Liver (tissue), 9 donors: ENCODE data around the gene LAT. TPM values are rescaled to one million over a fixed set of nuclear protein-coding genes. Genes with fewer than 3 reads are reported as not detected.

ENCODE experiments used
- DNase-seq: peaks from one replicate; pipeline ENCODE4 v3.0.0-alpha.2; 2017; ENCODE audit warnings: low spot score
- H3K27ac ChIP-seq, 2 donors: one replicate each; pipeline ENCODE4 v1.7.0; 2013; ENCODE audit warnings: inconsistent platforms in 2 of 2, low read length in 2 of 2, control low read depth in 1 of 2, low read depth in 1 of 2, mild to moderate bottlenecking in 1 of 2
- H3K27me3 ChIP-seq, 4 donors: one replicate each; pipeline versions ENCODE4 v1.6.1 to v1.7.0; 2013; ENCODE audit warnings: low read length in 3 of 4, inconsistent platforms in 1 of 4, mild to moderate bottlenecking in 1 of 4, moderate library complexity in 1 of 4; ENCODE audit not compliant: control insufficient read depth in 4 of 4, insufficient read depth in 4 of 4
- H3K36me3 ChIP-seq, 4 donors: one replicate each; pipeline versions ENCODE4 v1.6.1 to v1.7.0; 2013; ENCODE audit warnings: low read length in 3 of 4, mild to moderate bottlenecking in 3 of 4, low read depth in 1 of 4, moderate library complexity in 1 of 4; ENCODE audit not compliant: control insufficient read depth in 4 of 4, insufficient read depth in 3 of 4
- H3K4me1 ChIP-seq, 4 donors: one replicate each; pipeline versions ENCODE4 v1.6.1 to v1.7.0; 2013; ENCODE audit warnings: low read length in 3 of 4, mild to moderate bottlenecking in 3 of 4, moderate library complexity in 1 of 4; ENCODE audit not compliant: control insufficient read depth in 4 of 4, insufficient read depth in 4 of 4
- H3K4me3 ChIP-seq, 3 donors: one replicate each; pipeline versions ENCODE4 v1.6.1 to v1.7.0; 2013; ENCODE audit warnings: low read length in 3 of 3, control low read depth in 1 of 3, low read depth in 1 of 3, mild to moderate bottlenecking in 1 of 3
- H3K9ac ChIP-seq, 2 donors: one replicate each; pipeline ENCODE4 v1.7.0; 2013; ENCODE audit warnings: low read length in 2 of 2, mild to moderate bottlenecking in 2 of 2, moderate library complexity in 2 of 2, control low read depth in 1 of 2, low read depth in 1 of 2
- H3K9me3 ChIP-seq, 4 donors: one replicate each; pipeline versions ENCODE4 v1.6.1 to v1.7.0; 2013; ENCODE audit warnings: low read length in 3 of 4; ENCODE audit not compliant: control insufficient read depth in 4 of 4
- ATF3 ChIP-seq: IDR thresholded peaks from 2 replicates; pipeline ENCODE4 v1.6.1; 2016; ENCODE audit warnings: antibody characterized with exemption
- EGR1 ChIP-seq, 2 donors: IDR thresholded peaks; 2 replicates each; pipeline ENCODE4 v1.6.1; 2016 to 2018; ENCODE audit warnings: antibody characterized with exemption in 2 of 2, low read depth in 2 of 2
- FOXA1 ChIP-seq: IDR thresholded peaks from 2 replicates; pipeline ENCODE4 v1.6.1; 2016; ENCODE audit warnings: antibody characterized with exemption
- FOXA2 ChIP-seq: IDR thresholded peaks from 2 replicates; pipeline ENCODE4 v1.6.1; 2016; ENCODE audit warnings: antibody characterized with exemption
- GABPA ChIP-seq, 2 donors: IDR thresholded peaks in 1 of 2; conservative IDR thresholded peaks in 1 of 2; 2 replicates each; pipeline ENCODE4 v1.6.1; 2016; ENCODE audit warnings: antibody characterized with exemption in 2 of 2, mild to moderate bottlenecking in 1 of 2, moderate library complexity in 1 of 2
- HNF4A ChIP-seq, 2 donors: conservative IDR thresholded peaks; 2 replicates each; pipeline ENCODE4 v1.6.1; 2016; ENCODE audit warnings: antibody characterized with exemption in 2 of 2, mild to moderate bottlenecking in 2 of 2
- HNF4G ChIP-seq: IDR thresholded peaks from 2 replicates; pipeline ENCODE4 v1.6.1; 2016; ENCODE audit warnings: antibody characterized with exemption
- JUND ChIP-seq, 2 donors: IDR thresholded peaks; 2 replicates each; pipeline ENCODE4 v1.6.1; 2016; ENCODE audit warnings: antibody characterized with exemption in 2 of 2
- NR2F2 ChIP-seq: IDR thresholded peaks from 2 replicates; pipeline ENCODE4 v1.6.1; 2016; ENCODE audit warnings: antibody characterized with exemption
- RAD21 ChIP-seq, 2 donors: IDR thresholded peaks; 2 replicates each; pipeline ENCODE4 v1.6.1; 2016; ENCODE audit warnings: antibody characterized with exemption in 2 of 2, mild to moderate bottlenecking in 2 of 2
- RXRA ChIP-seq, 2 donors: IDR thresholded peaks; 2 replicates each; pipeline ENCODE4 v1.6.1; 2017 to 2018; ENCODE audit warnings: antibody characterized with exemption in 2 of 2, mild to moderate bottlenecking in 1 of 2
- SP1 ChIP-seq: IDR thresholded peaks from 2 replicates; pipeline ENCODE4 v1.6.1; 2018; ENCODE audit warnings: antibody characterized with exemption, mild to moderate bottlenecking
- TAF1 ChIP-seq: conservative IDR thresholded peaks from 2 replicates; pipeline ENCODE4 v1.6.1; 2016; ENCODE audit warnings: antibody characterized with exemption, mild to moderate bottlenecking
- YY1 ChIP-seq: IDR thresholded peaks from 2 replicates; pipeline ENCODE4 v1.6.1; 2016; ENCODE audit warnings: antibody characterized with exemption, mild to moderate bottlenecking
- ZBTB33 ChIP-seq: IDR thresholded peaks from 2 replicates; pipeline ENCODE4 v1.6.1; 2016; ENCODE audit warnings: antibody characterized with exemption
- WGBS: extraction: QIAGEN DNeasy Blood & Tissue Kit; methylation state at CpG from one replicate; pipeline ENCODE4 v1.1.7; 2013; 5-methylcytosine and 5-hydroxymethylcytosine counted together
- polyA plus RNA-seq, 2 donors: library from polyadenylated mRNA; stranded (reverse) in 1 of 2; unstranded in 1 of 2; fragments of 200-250 nt in 1 of 2; fragments of >200 nt in 1 of 2; fragmentation: Nextera tagmentation in 1 of 2; extraction: Ambion mirVana in 1 of 2; gene quantifications; one replicate each; pipeline versions ENCODE4 v1.2.1 to v1.2.3, GENCODE V29; 2013 to 2015
- total RNA-seq, 2 donors: library from RNA; depleted of rRNA; stranded (reverse); fragments of >200 nt; gene quantifications; one replicate each; pipeline ENCODE4 v1.2.3, GENCODE V29; 2014
- TF ChIP-seq, protein P1 (sequence below): fragments of 150-350 bp; IDR thresholded peaks from 2 replicates; pipeline ENCODE4 v1.5.1; 2017; ENCODE audit warnings: improper control_type of control experiment, low read depth, low read length; ENCODE audit not compliant: missing input control
- TF ChIP-seq, protein P2 (sequence below): IDR thresholded peaks from 2 replicates; pipeline ENCODE4 v1.6.1; 2016; ENCODE audit warnings: antibody characterized with exemption, mild to moderate bottlenecking
- TF ChIP-seq, protein P3 (sequence below): IDR thresholded peaks from 2 replicates; pipeline ENCODE4 v1.6.1; 2016; ENCODE audit warnings: antibody characterized with exemption
- donor health status: healthy.
- donor health status: healthy.
- donor health status: healthy.
- donor health status: healthy.
- donor health status: healthy.

Gene LAT
- total and polyA plus RNA-seq, 4 donors, result 1.3 to 2.3 (median 1.6) TPM

DNA sequence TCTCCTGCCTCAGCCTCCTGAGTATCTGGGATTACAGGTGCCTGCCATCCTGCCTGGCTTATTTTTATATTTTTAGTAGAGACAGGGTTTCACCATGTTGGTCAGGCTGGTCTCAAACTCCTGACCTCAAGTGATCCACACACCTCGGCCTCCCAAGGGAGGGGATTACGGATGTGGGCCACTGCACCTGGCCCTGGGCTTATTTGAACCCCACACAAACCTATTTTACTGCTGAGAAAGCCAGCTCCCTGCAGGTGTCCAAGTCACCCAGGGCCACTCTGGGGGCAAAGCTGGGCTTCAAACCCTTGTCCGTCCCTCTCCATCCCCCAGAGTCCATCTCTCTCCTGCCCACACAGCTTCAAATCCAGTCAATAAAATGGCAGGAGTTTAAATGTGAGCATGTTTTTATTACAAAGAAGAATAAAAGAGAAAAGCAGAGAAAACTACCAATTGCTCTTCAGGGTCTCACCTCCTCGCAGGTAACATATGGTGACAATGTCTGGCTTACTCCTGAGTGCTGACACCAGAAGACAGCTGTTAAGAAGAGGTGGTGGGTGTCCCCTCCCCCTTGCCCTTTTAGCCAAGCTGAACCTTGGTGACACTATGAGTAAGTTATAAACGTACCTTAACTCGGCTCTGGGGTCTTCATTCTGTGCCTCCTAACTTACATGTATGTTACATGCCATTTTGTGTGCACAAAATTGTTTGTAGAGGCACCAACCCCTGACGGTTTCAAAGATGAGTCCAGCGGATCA is 45.4 kb downstream of the LAT start:
- H3K4me3 ChIP-seq, result no peak overlapping the region
- no peaks in the 10 kb centered on the region for H3K36me3 ChIP-seq
- 85% methylated on average over 8 of the region's 8 CpGs for WGBS
- no peak for DNase-seq
- no peak overlapping the region for H3K27ac ChIP-seq
- H3K9ac ChIP-seq, result no peak overlapping the region
- H3K4me1 ChIP-seq, result no peaks in the 10 kb centered on the region
- no peaks in the 10 kb centered on the region for H3K9me3 ChIP-seq
- TF ChIP-seq EGR1 (IDR thresholded peaks at IDR 0.05; ENCODE audit: low read depth in 2 of 2), result no peak
- TF ChIP-seq, protein P1, sequence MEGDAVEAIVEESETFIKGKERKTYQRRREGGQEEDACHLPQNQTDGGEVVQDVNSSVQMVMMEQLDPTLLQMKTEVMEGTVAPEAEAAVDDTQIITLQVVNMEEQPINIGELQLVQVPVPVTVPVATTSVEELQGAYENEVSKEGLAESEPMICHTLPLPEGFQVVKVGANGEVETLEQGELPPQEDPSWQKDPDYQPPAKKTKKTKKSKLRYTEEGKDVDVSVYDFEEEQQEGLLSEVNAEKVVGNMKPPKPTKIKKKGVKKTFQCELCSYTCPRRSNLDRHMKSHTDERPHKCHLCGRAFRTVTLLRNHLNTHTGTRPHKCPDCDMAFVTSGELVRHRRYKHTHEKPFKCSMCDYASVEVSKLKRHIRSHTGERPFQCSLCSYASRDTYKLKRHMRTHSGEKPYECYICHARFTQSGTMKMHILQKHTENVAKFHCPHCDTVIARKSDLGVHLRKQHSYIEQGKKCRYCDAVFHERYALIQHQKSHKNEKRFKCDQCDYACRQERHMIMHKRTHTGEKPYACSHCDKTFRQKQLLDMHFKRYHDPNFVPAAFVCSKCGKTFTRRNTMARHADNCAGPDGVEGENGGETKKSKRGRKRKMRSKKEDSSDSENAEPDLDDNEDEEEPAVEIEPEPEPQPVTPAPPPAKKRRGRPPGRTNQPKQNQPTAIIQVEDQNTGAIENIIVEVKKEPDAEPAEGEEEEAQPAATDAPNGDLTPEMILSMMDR, result no peak
- no peak for TF ChIP-seq GABPA (IDR thresholded peaks at IDR 0.05 in 1 of 2, conservative IDR thresholded peaks at IDR 0.05 in 1 of 2)
- no peak for TF ChIP-seq HNF4A (conservative IDR thresholded peaks at IDR 0.05)
- TF ChIP-seq HNF4G, result no peak
- TF ChIP-seq SP1, result no peak
- no peak for TF ChIP-seq TAF1
- TF ChIP-seq FOXA1, result no peak
- TF ChIP-seq, protein P2, sequence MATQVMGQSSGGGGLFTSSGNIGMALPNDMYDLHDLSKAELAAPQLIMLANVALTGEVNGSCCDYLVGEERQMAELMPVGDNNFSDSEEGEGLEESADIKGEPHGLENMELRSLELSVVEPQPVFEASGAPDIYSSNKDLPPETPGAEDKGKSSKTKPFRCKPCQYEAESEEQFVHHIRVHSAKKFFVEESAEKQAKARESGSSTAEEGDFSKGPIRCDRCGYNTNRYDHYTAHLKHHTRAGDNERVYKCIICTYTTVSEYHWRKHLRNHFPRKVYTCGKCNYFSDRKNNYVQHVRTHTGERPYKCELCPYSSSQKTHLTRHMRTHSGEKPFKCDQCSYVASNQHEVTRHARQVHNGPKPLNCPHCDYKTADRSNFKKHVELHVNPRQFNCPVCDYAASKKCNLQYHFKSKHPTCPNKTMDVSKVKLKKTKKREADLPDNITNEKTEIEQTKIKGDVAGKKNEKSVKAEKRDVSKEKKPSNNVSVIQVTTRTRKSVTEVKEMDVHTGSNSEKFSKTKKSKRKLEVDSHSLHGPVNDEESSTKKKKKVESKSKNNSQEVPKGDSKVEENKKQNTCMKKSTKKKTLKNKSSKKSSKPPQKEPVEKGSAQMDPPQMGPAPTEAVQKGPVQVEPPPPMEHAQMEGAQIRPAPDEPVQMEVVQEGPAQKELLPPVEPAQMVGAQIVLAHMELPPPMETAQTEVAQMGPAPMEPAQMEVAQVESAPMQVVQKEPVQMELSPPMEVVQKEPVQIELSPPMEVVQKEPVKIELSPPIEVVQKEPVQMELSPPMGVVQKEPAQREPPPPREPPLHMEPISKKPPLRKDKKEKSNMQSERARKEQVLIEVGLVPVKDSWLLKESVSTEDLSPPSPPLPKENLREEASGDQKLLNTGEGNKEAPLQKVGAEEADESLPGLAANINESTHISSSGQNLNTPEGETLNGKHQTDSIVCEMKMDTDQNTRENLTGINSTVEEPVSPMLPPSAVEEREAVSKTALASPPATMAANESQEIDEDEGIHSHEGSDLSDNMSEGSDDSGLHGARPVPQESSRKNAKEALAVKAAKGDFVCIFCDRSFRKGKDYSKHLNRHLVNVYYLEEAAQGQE, result no peak
- TF ChIP-seq ZBTB33, result no peak
- TF ChIP-seq, protein P3, sequence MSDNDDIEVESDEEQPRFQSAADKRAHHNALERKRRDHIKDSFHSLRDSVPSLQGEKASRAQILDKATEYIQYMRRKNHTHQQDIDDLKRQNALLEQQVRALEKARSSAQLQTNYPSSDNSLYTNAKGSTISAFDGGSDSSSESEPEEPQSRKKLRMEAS, result no peak
- no peak for TF ChIP-seq YY1
- TF ChIP-seq JUND (IDR thresholded peaks at IDR 0.05), result no peak
- no peak for TF ChIP-seq NR2F2
- no peak for TF ChIP-seq FOXA2
- TF ChIP-seq RXRA (IDR thresholded peaks at IDR 0.05), result no peak
- no peak for TF ChIP-seq ATF3
- TF ChIP-seq RAD21 (IDR thresholded peaks at IDR 0.05), result no peak
- no peaks in the 10 kb centered on the region for H3K27me3 ChIP-seq

Other genes starting within 250 kb of the LAT start
- 1 to 10 TPM in 1 of 2 donors, under 1 TPM in 1; 0.98 to 7.0 TPM for gene NPIPB9, start 233.3 kb upstream of the LAT start, total RNA-seq
- under 1 TPM; 0.06 to 0.83 TPM for gene NPIPB9, start 233.3 kb upstream of the LAT start, polyA plus RNA-seq
- gene ATXN2L, start 162.1 kb upstream of the LAT start, total RNA-seq, result 10 to 100 TPM; 37.0 to 40.7 TPM
- gene ATXN2L, start 162.1 kb upstream of the LAT start, polyA plus RNA-seq, result 10 to 100 TPM; 23.1 to 28.7 TPM
- gene TUFM, start 138.7 kb upstream of the LAT start, total RNA-seq, result 10 to 100 TPM; 90.4 to 96.0 TPM
- gene TUFM, start 138.7 kb upstream of the LAT start, polyA plus RNA-seq, result 100 to 1,000 TPM; 177 to 191 TPM
- gene SH2B1, start 121.2 kb upstream of the LAT start, total RNA-seq, result 10 to 100 TPM in 1 of 2 donors, 1 to 10 TPM in 1; 8.3 to 10.5 TPM
- gene SH2B1, start 121.2 kb upstream of the LAT start, polyA plus RNA-seq, result 10 to 100 TPM in 1 of 2 donors, 1 to 10 TPM in 1; 4.9 to 13.0 TPM
- gene ATP2A1, start 106.6 kb upstream of the LAT start, total RNA-seq, result under 1 TPM; 0.09 to 0.17 TPM
- gene ATP2A1, start 106.6 kb upstream of the LAT start, polyA plus RNA-seq, result under 1 TPM; 0.07 to 0.23 TPM
- 10 to 100 TPM in 1 of 2 donors, 1 to 10 TPM in 1; 7.5 to 16.1 TPM for gene RABEP2, start 59.8 kb upstream of the LAT start, total RNA-seq
- gene RABEP2, start 59.8 kb upstream of the LAT start, polyA plus RNA-seq, result 1 to 10 TPM; 3.0 to 9.1 TPM
- gene CD19, start 53.1 kb upstream of the LAT start, total RNA-seq, result 1 to 10 TPM in 1 of 2 donors, under 1 TPM in 1; 0.17 to 1.2 TPM
- gene CD19, start 53.1 kb upstream of the LAT start, polyA plus RNA-seq, result under 1 TPM; 0.08 to 0.82 TPM
- 10 to 100 TPM; 16.7 to 17.6 TPM for gene NFATC2IP, start 34.1 kb upstream of the LAT start, total RNA-seq
- 1 to 10 TPM; 5.8 to 7.1 TPM for gene NFATC2IP, start 34.1 kb upstream of the LAT start, polyA plus RNA-seq
- gene SPNS1, start 10.3 kb upstream of the LAT start, total RNA-seq, result 10 to 100 TPM; 11.5 to 19.1 TPM
- gene SPNS1, start 10.3 kb upstream of the LAT start, polyA plus RNA-seq, result 10 to 100 TPM; 12.2 to 20.5 TPM